Calu3 (cell line): ENCODE results near the gene TGM2. TPM values are rescaled to one million over a fixed set of nuclear protein-coding genes. Genes with fewer than 3 reads are reported as not detected.

Source experiments
- BruUV-seq: library from RNA; stranded (reverse); fragments of 400-500 nt; replicated peaks from 2 replicates; lab custom pipeline; 2021; lab: Mats Ljungman, UMichigan
- CTCF ChIA-PET: fragments of 300-600 bp; sonication (Branson Sonifier 250); formaldehyde crosslinking; loops from one replicate; lab custom pipeline; 2022; ENCODE audit warnings: antibody characterized with exemption; lab: Charles Lee
- DNase-seq: peaks from one replicate; pipeline ENCODE4 v3.0.0; 2022
- H3K27ac Mint-ChIP-seq: one replicate; pipeline ENCODE4 v1.8.0; 2022; ENCODE audit warnings: mixed read lengths; ENCODE audit not compliant: unreplicated experiment
- H3K27me3 Mint-ChIP-seq: one replicate; pipeline ENCODE4 v1.8.0; 2022; ENCODE audit warnings: mixed read lengths; ENCODE audit not compliant: unreplicated experiment
- H3K36me3 Mint-ChIP-seq: one replicate; pipeline ENCODE4 v1.8.0; 2022; ENCODE audit warnings: mild to moderate bottlenecking, moderate library complexity, mixed read lengths; ENCODE audit not compliant: insufficient read depth, unreplicated experiment
- H3K4me1 Mint-ChIP-seq: one replicate; pipeline ENCODE4 v1.8.0; 2022; ENCODE audit warnings: mild to moderate bottlenecking, low read depth, mixed read lengths; ENCODE audit not compliant: unreplicated experiment
- H3K4me3 Mint-ChIP-seq: one replicate; pipeline ENCODE4 v1.8.0; 2022; ENCODE audit warnings: mild to moderate bottlenecking, low read depth, moderate library complexity, mixed read lengths; ENCODE audit not compliant: unreplicated experiment
- H3K9me3 Mint-ChIP-seq: one replicate; pipeline ENCODE4 v1.8.0; 2022; ENCODE audit warnings: low read depth, mixed read lengths; ENCODE audit not compliant: unreplicated experiment
- CTCF ChIP-seq: fragments of 200-600 bp; IDR thresholded peaks from one replicate; pipeline ENCODE4 v1.8.0; 2022; ENCODE audit warnings: antibody characterized with exemption; ENCODE audit not compliant: unreplicated experiment
- intact Hi-C: fragments of 100-400 bp; cut with micrococcal nuclease; formaldehyde crosslinking; loops from one replicate; pipeline ENCODE4 v1.10.0; 2022; ENCODE audit not compliant: unreplicated experiment
- total RNA-seq: library from RNA; stranded (reverse); gene quantifications from 2 replicates; pipeline ENCODE4 v1.2.3, GENCODE V29; 2022

TGM2 gene
- total RNA-seq, 1 experiment from 2014 or later, result 311 TPM

GRCh38 chr20:38181207-38181801 is 16.2 kb upstream of the TGM2 start:
- Mint-ChIP-seq H3K36me3 (no peaks in the 10 kb centered on the region), H3K4me1 (peaks cover 8% of the 10 kb centered on the region)
- no TSS peak for BruUV-seq

GRCh38 chr20:38180781-38181180 is 15.7 kb upstream of the TGM2 start:
- Mint-ChIP-seq H3K27ac (no peak overlapping the region), H3K9me3 (no peaks in the 10 kb centered on the region), H3K4me3 (no peak overlapping the region), H3K36me3 (no peaks in the 10 kb centered on the region), H3K4me1 (peaks cover 6% of the 10 kb centered on the region), H3K27me3 (no peaks in the 10 kb centered on the region)
- CTCF ChIA-PET, result no interaction called here
- no peak for DNase-seq
- no peak for TF ChIP-seq CTCF
- no TSS peak for BruUV-seq
- intact Hi-C loops, result no loop called here

More at GRCh38 chr20:38181207-38181801, 16.2 kb upstream of the TGM2 start:
- Mint-ChIP-seq H3K4me3 (no peak overlapping the region), H3K27ac (no peak overlapping the region), H3K27me3 (no peaks in the 10 kb centered on the region), H3K9me3 (no peaks in the 10 kb centered on the region)
- intact Hi-C loops, result no loop called here
- TF ChIP-seq CTCF, result no peak
- no peak for DNase-seq
- CTCF ChIA-PET, result no interaction called here

GRCh38 chr20:38179846-38180245 is 14.8 kb upstream of the TGM2 start:
- intact Hi-C loops, result no loop called here
- peaks cover 6% of the 10 kb centered on the region for H3K4me1 Mint-ChIP-seq
- no TSS peak for BruUV-seq
- no peak overlapping the region for H3K27ac Mint-ChIP-seq
- no peaks in the 10 kb centered on the region for H3K27me3 Mint-ChIP-seq
- CTCF ChIA-PET, result no interaction called here
- no peaks in the 10 kb centered on the region for H3K9me3 Mint-ChIP-seq
- TF ChIP-seq CTCF, result no peak
- no peak overlapping the region for H3K4me3 Mint-ChIP-seq
- DNase-seq, result no peak
- H3K36me3 Mint-ChIP-seq, result no peaks in the 10 kb centered on the region

GRCh38 chr20:38178581-38178980 is 13.5 kb upstream of the TGM2 start:
- TF ChIP-seq CTCF, result no peak
- intact Hi-C loops, result no loop called here
- no peaks in the 10 kb centered on the region for H3K9me3 Mint-ChIP-seq
- peaks cover 15% of the 10 kb centered on the region for H3K4me1 Mint-ChIP-seq
- no peak overlapping the region for H3K4me3 Mint-ChIP-seq
- peaks cover 2% of the 10 kb centered on the region for H3K36me3 Mint-ChIP-seq
- DNase-seq, result no peak
- CTCF ChIA-PET, result no interaction called here
- BruUV-seq, result no TSS peak
- H3K27me3 Mint-ChIP-seq, result no peaks in the 10 kb centered on the region
- H3K27ac Mint-ChIP-seq, result no peak overlapping the region
